ENCODE results near the gene FMN2.

DNA sequence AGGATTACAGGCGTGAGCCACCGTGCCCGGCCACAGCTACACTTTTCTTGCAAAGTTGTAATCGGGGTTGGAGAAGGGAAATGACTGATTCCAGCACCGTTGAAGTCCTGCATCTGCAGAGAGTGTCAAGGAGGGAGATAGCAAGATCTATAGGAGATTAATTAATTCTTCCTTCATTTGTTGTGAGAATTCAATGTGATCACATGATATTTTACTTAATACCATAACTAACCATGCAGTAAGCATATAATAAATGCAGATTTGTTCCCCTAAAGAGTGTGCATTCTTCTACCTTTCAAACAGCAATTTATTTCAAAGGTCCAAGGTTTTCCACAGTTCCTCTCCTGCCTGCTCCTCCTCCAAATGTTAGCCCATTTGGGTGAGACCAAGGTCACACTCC is 315.7 kb downstream of the FMN2 start:
- TF ChIP-seq, protein P1, sequence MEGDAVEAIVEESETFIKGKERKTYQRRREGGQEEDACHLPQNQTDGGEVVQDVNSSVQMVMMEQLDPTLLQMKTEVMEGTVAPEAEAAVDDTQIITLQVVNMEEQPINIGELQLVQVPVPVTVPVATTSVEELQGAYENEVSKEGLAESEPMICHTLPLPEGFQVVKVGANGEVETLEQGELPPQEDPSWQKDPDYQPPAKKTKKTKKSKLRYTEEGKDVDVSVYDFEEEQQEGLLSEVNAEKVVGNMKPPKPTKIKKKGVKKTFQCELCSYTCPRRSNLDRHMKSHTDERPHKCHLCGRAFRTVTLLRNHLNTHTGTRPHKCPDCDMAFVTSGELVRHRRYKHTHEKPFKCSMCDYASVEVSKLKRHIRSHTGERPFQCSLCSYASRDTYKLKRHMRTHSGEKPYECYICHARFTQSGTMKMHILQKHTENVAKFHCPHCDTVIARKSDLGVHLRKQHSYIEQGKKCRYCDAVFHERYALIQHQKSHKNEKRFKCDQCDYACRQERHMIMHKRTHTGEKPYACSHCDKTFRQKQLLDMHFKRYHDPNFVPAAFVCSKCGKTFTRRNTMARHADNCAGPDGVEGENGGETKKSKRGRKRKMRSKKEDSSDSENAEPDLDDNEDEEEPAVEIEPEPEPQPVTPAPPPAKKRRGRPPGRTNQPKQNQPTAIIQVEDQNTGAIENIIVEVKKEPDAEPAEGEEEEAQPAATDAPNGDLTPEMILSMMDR (IDR thresholded peaks at IDR 0.05) = no peak
- TF ChIP-seq EP300 (IDR thresholded peaks at IDR 0.05; ENCODE audit: low read depth) (no peak), POLR2A (IDR thresholded peaks at IDR 0.05) (no peak), POLR2AphosphoS5 (IDR thresholded peaks at IDR 0.05) (no peak)
